NCI-H2196 (cell line): ENCODE results near the gene ENTPD8.

ENCODE experiments used
- DNase-seq: peaks from one replicate; lab custom pipeline; 2025; ENCODE audit not compliant: unreplicated experiment; lab: John Stamatoyannopoulos, UW

ENTPD8 gene

GRCh38 chr9:137431416-137431931, 9.7 kb downstream of the ENTPD8 start:
- DNase-seq: no peak

GRCh38 chr9:137430723-137431415, 10.3 kb downstream of the ENTPD8 start:
- DNase-seq: no peak

- peak; percentile 65 for DNase-seq
Measured at GRCh38 chr9:137429974-137430722, 11.0 kb downstream of the ENTPD8 start.

- DNase-seq: no peak
Measured at GRCh38 chr9:137429546-137429890, 11.6 kb downstream of the ENTPD8 start.

- DNase-seq: peak; percentile 27
Measured at GRCh38 chr9:137428841-137429545, 12.2 kb downstream of the ENTPD8 start.

- no peak for DNase-seq
Measured at GRCh38 chr9:137428311-137428630, 12.9 kb downstream of the ENTPD8 start.

- no peak for DNase-seq
Measured at GRCh38 chr9:137427454-137428310, 13.5 kb downstream of the ENTPD8 start.

GRCh38 chr9:137426018-137426681, 15.0 kb downstream of the ENTPD8 start:
- peak; percentile 13 for DNase-seq

- peak; percentile 20 for DNase-seq
Measured at GRCh38 chr9:137423514-137424291, 17.5 kb downstream of the ENTPD8 start.

GRCh38 chr9:137422604-137423513, 18.3 kb downstream of the ENTPD8 start, which contains the start of the genes EXD3 and NOXA1:
EXD3 (minus strand) TSS chr9:137423162; CDS start chr9:137395357, 27,805 bp downstream.
NOXA1 (plus strand) TSS chr9:137423393; CDS start chr9:137423530, 137 bp downstream.
- DNase-seq: peak; percentile 97

- no peak for DNase-seq
Measured at GRCh38 chr9:137421838-137422603, 19.1 kb downstream of the ENTPD8 start.

- DNase-seq: no peak
Measured at GRCh38 chr9:137417161-137418021, 23.8 kb downstream of the ENTPD8 start.

GRCh38 chr9:137416563-137417151, 24.5 kb downstream of the ENTPD8 start:
- DNase-seq: no peak

- no peak for DNase-seq
Measured at GRCh38 chr9:137416006-137416562, 25.1 kb downstream of the ENTPD8 start.

GRCh38 chr9:137415451-137415850, 25.7 kb downstream of the ENTPD8 start:
- no peak for DNase-seq

GRCh38 chr9:137412431-137412830, 28.7 kb downstream of the ENTPD8 start:
- DNase-seq: no peak
